Coronary artery (tissue), 2 donors: ENCODE data around the gene SRSF1.
A peak's percentile ranks its signal among the peaks of the same experiment; 100 is the strongest.

ENCODE experiments used
- DNase-seq: peaks from one replicate; pipeline ENCODE4 v3.0.0-alpha.2; 2017; ENCODE audit warnings: low spot score
- H3K27ac ChIP-seq, 2 donors: fragments of 200-600 bp; sonication (generic); one replicate each; pipeline ENCODE4 v1.5.1; 2016 to 2019
- H3K4me3 ChIP-seq: fragments of 200-600 bp; sonication (generic); 2 replicates; pipeline ENCODE4 v1.5.1; 2016; ENCODE audit warnings: mild to moderate bottlenecking, moderate library complexity
- TF ChIP-seq, protein P1 (sequence below): fragments of 200-600 bp; sonication (generic); IDR thresholded peaks from one replicate; pipeline ENCODE4 v1.5.1; 2019; ENCODE audit warnings: antibody characterized with exemption

Gene SRSF1

GRCh38 chr17:58010067-58010799 lies 3.2 kb upstream of the SRSF1 start:
- DNase-seq = no peak
- Histone ChIP-seq H3K4me3 (no peak overlapping the region), H3K27ac (no peak overlapping the region)
- TF ChIP-seq, protein P1, sequence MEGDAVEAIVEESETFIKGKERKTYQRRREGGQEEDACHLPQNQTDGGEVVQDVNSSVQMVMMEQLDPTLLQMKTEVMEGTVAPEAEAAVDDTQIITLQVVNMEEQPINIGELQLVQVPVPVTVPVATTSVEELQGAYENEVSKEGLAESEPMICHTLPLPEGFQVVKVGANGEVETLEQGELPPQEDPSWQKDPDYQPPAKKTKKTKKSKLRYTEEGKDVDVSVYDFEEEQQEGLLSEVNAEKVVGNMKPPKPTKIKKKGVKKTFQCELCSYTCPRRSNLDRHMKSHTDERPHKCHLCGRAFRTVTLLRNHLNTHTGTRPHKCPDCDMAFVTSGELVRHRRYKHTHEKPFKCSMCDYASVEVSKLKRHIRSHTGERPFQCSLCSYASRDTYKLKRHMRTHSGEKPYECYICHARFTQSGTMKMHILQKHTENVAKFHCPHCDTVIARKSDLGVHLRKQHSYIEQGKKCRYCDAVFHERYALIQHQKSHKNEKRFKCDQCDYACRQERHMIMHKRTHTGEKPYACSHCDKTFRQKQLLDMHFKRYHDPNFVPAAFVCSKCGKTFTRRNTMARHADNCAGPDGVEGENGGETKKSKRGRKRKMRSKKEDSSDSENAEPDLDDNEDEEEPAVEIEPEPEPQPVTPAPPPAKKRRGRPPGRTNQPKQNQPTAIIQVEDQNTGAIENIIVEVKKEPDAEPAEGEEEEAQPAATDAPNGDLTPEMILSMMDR = no peak

- Histone ChIP-seq H3K27ac (peak overlapping the region; percentile 99 to 100), H3K4me3 (peak overlapping the region; percentile 98)
- no peak for DNase-seq
- TF ChIP-seq, protein P1 = no peak
Measured at GRCh38 chr17:58007781-58008706, 998 bp upstream of the SRSF1 start.

- peak overlapping the region; percentile 99 to 100 for H3K27ac ChIP-seq
- TF ChIP-seq, protein P1 = no peak
- H3K4me3 ChIP-seq = peak overlapping the region; percentile 98
- DNase-seq = peak; percentile 80
Measured at GRCh38 chr17:58006560-58006923, 504 bp downstream of the SRSF1 start.

DNA sequence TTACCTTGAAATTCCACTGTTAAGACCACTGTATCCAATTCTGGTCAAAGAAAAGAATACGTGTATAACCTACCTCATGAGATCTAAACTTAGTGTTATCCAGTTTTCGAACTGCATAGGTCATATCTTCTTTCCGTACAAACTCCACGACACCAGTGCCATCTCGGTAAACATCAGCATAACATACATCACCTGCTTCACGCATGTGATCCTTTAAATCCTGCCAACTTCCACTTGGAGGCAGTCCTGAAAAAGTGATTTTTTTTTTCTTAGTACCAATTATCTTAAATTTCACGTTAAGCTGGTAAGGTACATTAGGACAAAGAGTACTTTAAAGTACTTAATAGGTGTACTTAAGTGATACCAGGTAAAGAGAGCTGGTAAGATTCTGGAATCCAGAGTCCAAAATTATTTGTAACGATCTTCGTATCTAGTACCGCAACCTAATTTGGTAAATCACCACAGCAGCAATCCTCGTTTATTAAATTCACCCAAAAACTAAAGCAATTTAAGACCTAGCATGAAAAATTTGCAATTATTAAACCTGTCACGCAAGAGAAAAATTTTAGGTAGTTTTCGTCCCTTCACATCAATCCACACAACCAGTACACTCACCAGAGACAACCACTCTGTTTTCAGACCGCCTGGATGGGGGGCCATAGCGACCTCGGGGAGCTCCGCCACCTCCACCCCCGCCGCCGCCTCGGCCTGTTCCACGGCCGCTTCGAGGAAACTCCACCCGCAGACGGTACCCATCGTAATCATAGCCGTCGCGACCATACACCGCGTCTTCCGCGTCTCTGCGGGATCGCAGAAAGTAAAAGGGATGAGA lies 1.1 kb downstream of the SRSF1 start:
- peak overlapping the region; percentile 98 for H3K4me3 ChIP-seq
- TF ChIP-seq, protein P1 = no peak
- H3K27ac ChIP-seq = peak overlapping the region; percentile 99 to 100
- no peak for DNase-seq

- TF ChIP-seq, protein P1 = no peak
- Histone ChIP-seq H3K4me3 (peak overlapping the region; percentile 98), H3K27ac (peak overlapping the region in 1 of 2 donors; percentile 100)
- no peak for DNase-seq
Measured at GRCh38 chr17:58005031-58005727, 1.9 kb downstream of the SRSF1 start.

GRCh38 chr17:58004060-58004459 lies 3.0 kb downstream of the SRSF1 start:
- no peak for DNase-seq
- peak overlapping the region; percentile 98 for H3K4me3 ChIP-seq
- TF ChIP-seq, protein P1 = no peak
- no peak overlapping the region for H3K27ac ChIP-seq
